Parathyroid adenoma (tissue), 2 donors: ENCODE results near the gene ITGA11.

Experiments used
- H2AFZ ChIP-seq: fragments of 300-600 bp; sonication (generic); one replicate; pipeline ENCODE4 v1.7.0; 2017; ENCODE audit warnings: antibody characterized with exemption, mild to moderate bottlenecking
- H3K27ac ChIP-seq: fragments of 300-600 bp; sonication (generic); one replicate; pipeline ENCODE4 v1.7.0; 2017
- H3K27me3 ChIP-seq: fragments of 300-600 bp; sonication (generic); one replicate; pipeline ENCODE4 v1.7.0; 2017; ENCODE audit warnings: low read length; ENCODE audit not compliant: control insufficient read depth, insufficient read depth
- H3K36me3 ChIP-seq: fragments of 300-600 bp; sonication (generic); one replicate; pipeline ENCODE4 v1.7.0; 2017; ENCODE audit warnings: low read length; ENCODE audit not compliant: control insufficient read depth, insufficient read depth
- H3K4me1 ChIP-seq: fragments of 300-600 bp; sonication (generic); one replicate; pipeline ENCODE4 v1.7.0; 2017; ENCODE audit warnings: control low read depth
- H3K4me2 ChIP-seq: fragments of 300-600 bp; sonication (generic); one replicate; pipeline ENCODE4 v1.7.0; 2017; ENCODE audit warnings: low read length
- H3K4me3 ChIP-seq: fragments of 300-600 bp; sonication (generic); one replicate; pipeline ENCODE4 v1.7.0; 2017; ENCODE audit warnings: low read depth, low read length
- H3K79me2 ChIP-seq: fragments of 300-600 bp; sonication (generic); one replicate; pipeline ENCODE4 v1.7.0; 2017; ENCODE audit warnings: control low read depth
- H3K9ac ChIP-seq: fragments of 300-600 bp; sonication (generic); one replicate; pipeline ENCODE4 v1.7.0; 2017; ENCODE audit warnings: mild to moderate bottlenecking
- H3K9me3 ChIP-seq: fragments of 300-600 bp; sonication (generic); one replicate; pipeline ENCODE4 v1.7.0; 2017; ENCODE audit warnings: low read length; ENCODE audit not compliant: control insufficient read depth
- CTCF ChIP-seq: fragments of 300-600 bp; sonication (generic); IDR thresholded peaks from one replicate; pipeline ENCODE4 v1.7.0; 2017; ENCODE audit warnings: antibody characterized with exemption, mild to moderate bottlenecking
- donor health status: primary hyperparathyroidism.

ITGA11 gene

GRCh38 chr15:68419301-68420175 lies 12.4 kb downstream of the ITGA11 start:
- H2AFZ ChIP-seq = no peak overlapping the region
- no peaks in the 10 kb centered on the region for H3K79me2 ChIP-seq
- H3K4me3 ChIP-seq = no peak overlapping the region
- no peaks in the 10 kb centered on the region for H3K4me1 ChIP-seq
- no peaks in the 10 kb centered on the region for H3K36me3 ChIP-seq
- H3K9ac ChIP-seq = no peak overlapping the region
- no peak for TF ChIP-seq CTCF
- no peaks in the 10 kb centered on the region for H3K27me3 ChIP-seq
- no peaks in the 10 kb centered on the region for H3K9me3 ChIP-seq
- H3K27ac ChIP-seq = no peak overlapping the region
- no peak overlapping the region for H3K4me2 ChIP-seq

GRCh38 chr15:68418611-68419161 lies 13.3 kb downstream of the ITGA11 start:
- no peak for TF ChIP-seq CTCF
- no peak overlapping the region for H3K9ac ChIP-seq
- H3K27ac ChIP-seq = no peak overlapping the region
- H3K36me3 ChIP-seq = no peaks in the 10 kb centered on the region
- H3K79me2 ChIP-seq = no peaks in the 10 kb centered on the region
- no peaks in the 10 kb centered on the region for H3K4me1 ChIP-seq
- no peaks in the 10 kb centered on the region for H3K27me3 ChIP-seq
- no peak overlapping the region for H3K4me2 ChIP-seq
- no peaks in the 10 kb centered on the region for H3K9me3 ChIP-seq
- no peak overlapping the region for H2AFZ ChIP-seq
- no peak overlapping the region for H3K4me3 ChIP-seq

- Histone ChIP-seq H3K36me3 (no peaks in the 10 kb centered on the region), H3K27ac (no peak overlapping the region), H3K4me3 (no peak overlapping the region), H3K9ac (no peak overlapping the region), H3K27me3 (no peaks in the 10 kb centered on the region), H3K79me2 (no peaks in the 10 kb centered on the region), H3K9me3 (no peaks in the 10 kb centered on the region), H3K4me1 (no peaks in the 10 kb centered on the region), H2AFZ (no peak overlapping the region), H3K4me2 (no peak overlapping the region)
- TF ChIP-seq CTCF = no peak
Measured at GRCh38 chr15:68417897-68418296, 14.1 kb downstream of the ITGA11 start.

GRCh38 chr15:68417051-68417450 lies 14.9 kb downstream of the ITGA11 start:
- H3K4me3 ChIP-seq = no peak overlapping the region

More at GRCh38 chr15:68417051-68417450, 14.9 kb downstream of the ITGA11 start:
- Histone ChIP-seq H2AFZ (no peak overlapping the region), H3K9ac (no peak overlapping the region), H3K27me3 (no peaks in the 10 kb centered on the region), H3K27ac (no peak overlapping the region), H3K79me2 (no peaks in the 10 kb centered on the region), H3K36me3 (no peaks in the 10 kb centered on the region), H3K4me1 (no peaks in the 10 kb centered on the region), H3K4me2 (no peak overlapping the region), H3K9me3 (no peaks in the 10 kb centered on the region)
- no peak for TF ChIP-seq CTCF
